Chondrocyte (in vitro differentiated cells): ENCODE data around the gene ATG16L2. TPM values are rescaled to one million over a fixed set of nuclear protein-coding genes. Genes with fewer than 3 reads are reported as not detected.
"Not testable (repeated sequence)": the region's sequence is repeated elsewhere in the genome, so short reads cannot be mapped to it uniquely, and the experiment has no call there.

Source experiments
- DNase-seq: peaks from one replicate; pipeline ENCODE4 v3.0.0; 2021; ENCODE audit warnings: mixed read lengths, low spot score
- H3K27ac Mint-ChIP-seq: one replicate; pipeline ENCODE4 v1.8.0; 2021; ENCODE audit warnings: mild to moderate bottlenecking, moderate library complexity, mixed read lengths; ENCODE audit not compliant: unreplicated experiment
- H3K27me3 Mint-ChIP-seq: 2 replicates; pipeline ENCODE4 v1.8.0; 2021; ENCODE audit warnings: low read depth, mixed read lengths
- H3K36me3 Mint-ChIP-seq: 2 replicates; pipeline ENCODE4 v1.8.0; 2021; ENCODE audit warnings: low read depth, mixed read lengths
- H3K4me1 Mint-ChIP-seq: 2 replicates; pipeline ENCODE4 v1.8.0; 2021; ENCODE audit warnings: low read depth, mild to moderate bottlenecking, mixed read lengths
- H3K4me3 Mint-ChIP-seq: one replicate; pipeline ENCODE4 v1.8.0; 2021; ENCODE audit warnings: mild to moderate bottlenecking, moderate library complexity, mixed read lengths; ENCODE audit not compliant: unreplicated experiment
- H3K9me3 Mint-ChIP-seq: 2 replicates; pipeline ENCODE4 v1.8.0; 2021; ENCODE audit warnings: low read depth, mixed read lengths
- CTCF ChIP-seq: fragments of 200-600 bp; sonication (generic); IDR thresholded peaks from 2 replicates; pipeline ENCODE4 v1.5.0; 2021; ENCODE audit warnings: antibody characterized with exemption, mild to moderate bottlenecking, moderate library complexity
- total RNA-seq: library from RNA; stranded (reverse); gene quantifications from 3 replicates; pipeline ENCODE4 v1.2.1, GENCODE V29; 2021

The ATG16L2 gene
- total RNA-seq, 1 donor from 2014 or later: 9.9 TPM

DNA sequence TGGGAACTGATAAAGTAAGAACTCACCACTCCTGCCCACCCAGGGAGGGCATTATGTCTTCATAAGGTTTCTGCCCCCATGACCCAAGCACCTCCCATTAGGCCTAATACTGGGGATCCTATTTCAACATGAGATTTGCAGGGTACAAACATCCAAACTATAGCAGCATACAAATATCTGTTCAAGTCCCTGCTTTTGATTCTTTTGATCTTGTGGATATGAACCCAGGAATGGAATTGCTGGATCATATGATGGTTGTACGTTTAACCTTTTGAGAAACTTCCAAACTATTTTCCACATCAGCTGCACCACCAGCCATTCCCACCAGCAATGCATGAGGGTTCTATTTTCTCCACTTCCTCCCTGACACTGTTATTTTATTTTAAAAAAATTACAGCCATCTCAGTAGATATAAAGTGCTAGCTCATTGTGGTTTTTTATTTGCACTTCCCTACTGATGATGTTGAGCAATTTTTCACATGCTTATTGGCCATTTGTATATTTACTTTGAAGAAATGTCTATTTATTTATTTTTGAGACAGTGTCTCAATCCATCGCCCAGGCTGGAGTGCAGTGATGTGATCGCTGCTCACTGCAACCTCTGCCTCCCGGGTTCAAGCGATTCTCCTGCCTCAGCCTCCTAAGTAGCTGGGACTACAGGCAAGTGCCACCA is 7.1 kb upstream of the ATG16L2 start:
- Mint-ChIP-seq H3K4me1 (peaks cover 26% of the 10 kb centered on the region), H3K27me3 (no peaks in the 10 kb centered on the region), H3K27ac (peak overlapping the region; percentile 79), H3K4me3 (no peak overlapping the region), H3K36me3 (peaks cover 3% of the 10 kb centered on the region), H3K9me3 (no peaks in the 10 kb centered on the region)
- no peak for TF ChIP-seq CTCF
- no peak for DNase-seq

DNA sequence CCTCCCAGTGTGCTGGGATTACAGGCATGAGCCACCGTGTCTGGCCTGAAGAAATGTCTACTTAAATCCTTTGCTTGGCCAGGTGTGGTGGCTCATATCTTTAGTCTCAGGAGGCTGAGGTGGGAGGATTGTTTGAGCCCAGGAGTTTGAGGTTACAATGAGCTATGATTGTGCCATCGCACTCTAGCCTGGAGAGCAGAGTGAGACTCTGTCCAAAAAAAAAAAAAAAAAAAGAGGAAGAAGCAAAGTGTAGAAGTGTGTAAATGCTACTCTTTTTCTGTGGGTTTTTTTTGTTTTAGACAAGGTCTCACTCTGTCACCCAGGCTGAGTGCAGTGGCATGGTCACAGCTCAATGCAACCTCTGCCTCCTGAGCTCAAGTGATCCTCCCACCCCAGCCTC is 6.4 kb upstream of the ATG16L2 start:
- Mint-ChIP-seq H3K9me3 (no peaks in the 10 kb centered on the region), H3K27me3 (no peaks in the 10 kb centered on the region), H3K4me1 (peaks cover 31% of the 10 kb centered on the region), H3K27ac (peak overlapping the region; percentile 79), H3K4me3 (no peak overlapping the region), H3K36me3 (peaks cover 3% of the 10 kb centered on the region)
- DNase-seq: no peak
- TF ChIP-seq CTCF: no peak

GRCh38 chr11:72808331-72808798 is 5.8 kb upstream of the ATG16L2 start:
- Mint-ChIP-seq H3K27ac (no peak overlapping the region), H3K4me3 (no peak overlapping the region), H3K36me3 (peaks cover 3% of the 10 kb centered on the region), H3K27me3 (no peaks in the 10 kb centered on the region), H3K9me3 (no peaks in the 10 kb centered on the region), H3K4me1 (peaks cover 36% of the 10 kb centered on the region)
- TF ChIP-seq CTCF: no peak
- DNase-seq: no peak

GRCh38 chr11:72811686-72812085 is 2.5 kb upstream of the ATG16L2 start:
- DNase-seq, H3K4me3 Mint-ChIP-seq, H3K9me3 Mint-ChIP-seq, H3K36me3 Mint-ChIP-seq, H3K27me3 Mint-ChIP-seq: not testable (repeated sequence)
- H3K27ac Mint-ChIP-seq: peak overlapping the region; percentile 8
- peaks cover 54% of the 10 kb centered on the region for H3K4me1 Mint-ChIP-seq

DNA sequence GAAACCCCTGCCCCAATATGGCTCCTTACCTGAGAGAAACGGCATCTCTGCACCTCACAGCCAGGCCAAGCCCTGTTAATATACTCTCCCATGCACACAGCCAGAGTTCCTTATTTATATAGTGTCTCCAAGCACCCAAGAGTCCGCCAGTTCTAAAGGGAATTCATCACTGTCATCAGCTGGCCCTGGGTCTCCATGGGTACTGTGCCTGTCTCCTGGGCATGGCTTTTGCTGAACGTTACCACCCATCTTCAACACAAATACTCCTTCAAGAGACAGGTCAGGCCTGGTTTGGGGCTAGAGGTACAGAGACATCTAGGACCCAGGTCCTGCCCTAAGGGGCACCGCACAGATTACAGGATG is 1.6 kb upstream of the ATG16L2 start:
- H3K27ac Mint-ChIP-seq: peak overlapping the region; percentile 95
- H3K36me3 Mint-ChIP-seq: peaks cover 5% of the 10 kb centered on the region
- no peak for TF ChIP-seq CTCF
- no peaks in the 10 kb centered on the region for H3K27me3 Mint-ChIP-seq
- H3K4me3 Mint-ChIP-seq: peak overlapping the region; percentile 90
- no peaks in the 10 kb centered on the region for H3K9me3 Mint-ChIP-seq
- no peak for DNase-seq
- H3K4me1 Mint-ChIP-seq: peaks cover 46% of the 10 kb centered on the region
